IMR-90 (cell line): ENCODE data around the gene TMED10. TPM values are rescaled to one million over a fixed set of nuclear protein-coding genes. Genes with fewer than 3 reads are reported as not detected.

Source experiments
- ATAC-seq: fragments of 200-7000 bp; cut with Tn5 transposase; 2 replicates; pipeline ENCODE4 v1.9.1; 2020; ENCODE audit warnings: low read depth, mild to moderate bottlenecking, moderate library complexity
- BruUV-seq: library from RNA; stranded (reverse); fragments of 400-500 nt; replicated peaks from 2 replicates; lab custom pipeline; 2021; lab: Mats Ljungman, UMichigan
- CTCF ChIA-PET: fragments of 300-600 bp; formaldehyde crosslinking; extraction: SDS; loops from one replicate; lab custom pipeline; 2021; ENCODE audit warnings: antibody characterized with exemption; lab: Yijun Ruan, JAX
- POLR2A ChIA-PET: fragments of 300-600 bp; sonication (Branson Sonifier 250); formaldehyde crosslinking; loops from one replicate; lab custom pipeline; 2022; ENCODE audit warnings: antibody characterized with exemption; ENCODE audit not compliant: unreplicated experiment; lab: Charles Lee
- DNase-seq: peaks from one replicate; pipeline ENCODE4 v3.0.0; 2013
- H2AFZ ChIP-seq: replicated peaks from 2 replicates; pipeline ENCODE3; 2013; ENCODE audit warnings: low read length, mild to moderate bottlenecking; ENCODE audit not compliant: poor library complexity
- H2AK5ac ChIP-seq: 2 replicates; pipeline ENCODE4 v1.6.1; 2013; ENCODE audit warnings: low read depth, low read length, inconsistent platforms
- H2AK9ac ChIP-seq: replicated peaks from 2 replicates; pipeline ENCODE3; 2013; ENCODE audit warnings: mild to moderate bottlenecking, low read depth, low read length, moderate library complexity; ENCODE audit not compliant: poor library complexity
- H2BK120ac ChIP-seq: 2 replicates; pipeline ENCODE4 v1.6.1; 2013; ENCODE audit warnings: low read depth, low read length, inconsistent platforms
- H2BK15ac ChIP-seq: 3 replicates; pipeline ENCODE4 v1.6.1; 2013; ENCODE audit warnings: low read depth, low read length, inconsistent platforms
- H2BK20ac ChIP-seq: 2 replicates; pipeline ENCODE4 v1.6.1; 2013; ENCODE audit warnings: low read depth, mild to moderate bottlenecking, inconsistent platforms, low read length, moderate library complexity
- H2BK5ac ChIP-seq: 2 replicates; pipeline ENCODE4 v1.6.1; 2013; ENCODE audit warnings: mild to moderate bottlenecking, low read depth, low read length, inconsistent platforms; ENCODE audit not compliant: poor library complexity, severe bottlenecking
- H3K14ac ChIP-seq: replicated peaks from 2 replicates; pipeline ENCODE4 v1.6.1; 2013; ENCODE audit warnings: low read depth, low read length, inconsistent platforms
- H3K18ac ChIP-seq: 2 replicates; pipeline ENCODE4 v1.6.1; 2013; ENCODE audit warnings: low read depth, low read length, control low read depth
- H3K23ac ChIP-seq: 2 replicates; pipeline ENCODE4 v1.6.1; 2013; ENCODE audit warnings: low read depth, low read length, inconsistent platforms
- H3K27ac ChIP-seq: 2 replicates; pipeline ENCODE4 v1.5.1; 2013; ENCODE audit warnings: mild to moderate bottlenecking, control low read depth, low read length; ENCODE audit not compliant: insufficient read depth
- H3K27me3 ChIP-seq: 2 replicates; pipeline ENCODE4 v1.6.1; 2013; ENCODE audit warnings: low read length; ENCODE audit not compliant: control insufficient read depth, insufficient read depth
- H3K36me3 ChIP-seq: 2 replicates; pipeline ENCODE4 v1.6.1; 2013; ENCODE audit warnings: low read length, mixed read lengths; ENCODE audit not compliant: control insufficient read depth, insufficient read depth
- H3K4ac ChIP-seq: 2 replicates; pipeline ENCODE4 v1.6.1; 2013; ENCODE audit warnings: low read depth, low read length, inconsistent platforms
- H3K4me1 ChIP-seq: 2 replicates; pipeline ENCODE4 v1.6.1; 2013; ENCODE audit warnings: low read length, mixed read lengths; ENCODE audit not compliant: control insufficient read depth, insufficient read depth
- H3K4me2 ChIP-seq: 2 replicates; pipeline ENCODE4 v1.6.1; 2013; ENCODE audit warnings: low read depth, mild to moderate bottlenecking, control low read depth, low read length, moderate library complexity
- H3K4me3 ChIP-seq: 2 replicates; pipeline ENCODE4 v1.5.1; 2013; ENCODE audit warnings: low read depth, mild to moderate bottlenecking, control low read depth, low read length, moderate library complexity; ENCODE audit not compliant: insufficient read depth
- H3K56ac ChIP-seq: 2 replicates; pipeline ENCODE4 v1.6.1; 2013; ENCODE audit warnings: low read length, inconsistent platforms; ENCODE audit not compliant: insufficient read depth; ENCODE audit errors: extremely low read depth
- H3K79me1 ChIP-seq, 2 experiments: 2 replicates each; pipeline ENCODE4 v1.6.1; 2013; ENCODE audit warnings: low read length in 2 of 2, inconsistent platforms in 1 of 2, low read depth in 1 of 2
- H3K9ac ChIP-seq: 2 replicates; pipeline ENCODE4 v1.6.1; 2013; ENCODE audit warnings: low read depth, low read length, control low read depth
- H3K9me1 ChIP-seq: 2 replicates; pipeline ENCODE4 v1.6.1; 2013; ENCODE audit warnings: low read length, inconsistent platforms; ENCODE audit not compliant: insufficient read depth
- H3K9me3 ChIP-seq: 2 replicates; pipeline ENCODE4 v1.6.1; 2013; ENCODE audit warnings: low read length; ENCODE audit not compliant: control insufficient read depth, insufficient read depth
- H4K20me1 ChIP-seq: 2 replicates; pipeline ENCODE4 v1.6.1; 2013; ENCODE audit warnings: low read length, inconsistent platforms; ENCODE audit not compliant: insufficient read depth
- H4K5ac ChIP-seq: 2 replicates; pipeline ENCODE4 v1.6.1; 2013; ENCODE audit warnings: mild to moderate bottlenecking, low read depth, low read length, control low read depth
- H4K8ac ChIP-seq, 2 experiments: 2 replicates each; pipeline ENCODE4 v1.6.1; 2013; ENCODE audit warnings: low read depth in 2 of 2, low read length in 2 of 2, control low read depth in 1 of 2, inconsistent platforms in 1 of 2
- H4K91ac ChIP-seq: 2 replicates; pipeline ENCODE4 v1.6.1; 2013; ENCODE audit warnings: low read depth, low read length, inconsistent platforms; ENCODE audit not compliant: insufficient read depth
- BHLHE40 ChIP-seq: fragments of 150-350 bp; IDR thresholded peaks from 2 replicates; pipeline ENCODE4 v1.6.1; 2016; ENCODE audit warnings: mild to moderate bottlenecking, low read depth, low read length
- CEBPB ChIP-seq: IDR thresholded peaks from 2 replicates; pipeline ENCODE4 v1.6.1; 2012; ENCODE audit warnings: low read depth, low read length, improper control_type of control experiment
- FOS ChIP-seq: fragments of 150-350 bp; IDR thresholded peaks from 2 replicates; pipeline ENCODE4 v1.6.1; 2016; ENCODE audit warnings: low read depth, low read length
- NFE2L2 ChIP-seq: fragments of 150-350 bp; IDR thresholded peaks from 2 replicates; pipeline ENCODE4 v1.6.1; 2016; ENCODE audit warnings: low read depth, mild to moderate bottlenecking, low read length
- RFX5 ChIP-seq: IDR thresholded peaks from 2 replicates; pipeline ENCODE4 v1.8.0; 2012; ENCODE audit warnings: low read depth, mild to moderate bottlenecking, low read length, moderate library complexity
- WGBS, 2 experiments: methylation state at CpG; one replicate each; pipeline versions ENCODE4 v1.1.5 to v1.1.7; 2013; ENCODE audit warnings: missing lambda C conversion rate in 2 of 2; ENCODE audit not compliant: insufficient read length in 1 of 2; ENCODE audit errors: extremely low coverage in 2 of 2; 5-methylcytosine and 5-hydroxymethylcytosine counted together
- dilution Hi-C: fragments of 300-500 bp; cut with HindIII; formaldehyde crosslinking; loops from one replicate; pipeline ENCODE4 v1.14.3; 2018; ENCODE audit warnings: low sequenced_read_pairs; ENCODE audit not compliant: unreplicated experiment
- in situ Hi-C: fragments of 300-500 bp; cut with MboI; formaldehyde crosslinking; loops from 3 replicates; pipeline ENCODE4 v1.14.3; 2019; ENCODE audit warnings: low sequenced_read_pairs, inconsistent platforms, mixed read lengths
- intact Hi-C: fragments of 100-400 bp; cut with micrococcal nuclease; formaldehyde crosslinking; loops from 2 replicates; pipeline ENCODE4 v1.10.0; 2022
- polyA plus RNA-seq, 3 experiments: library from polyadenylated mRNA; depleted of rRNA; stranded (reverse); fragments of >200 nt; gene quantifications; 2 replicates each; pipeline ENCODE4 v1.2.3, GENCODE V29; 2012; ENCODE audit warnings: low replicate concordance in 1 of 3
- total RNA-seq: library from RNA; depleted of rRNA; stranded (reverse); fragments of >200 nt; gene quantifications from 2 replicates; pipeline ENCODE4 v1.2.3, GENCODE V29; 2012
- TF ChIP-seq, protein P1 (sequence below): fragments of 150-350 bp; IDR thresholded peaks from 2 replicates; pipeline ENCODE4 v1.6.1; 2017; ENCODE audit warnings: mild to moderate bottlenecking, antibody characterized with exemption, low read length, low read depth

Gene TMED10
- total and polyA plus RNA-seq, 2 of the 4 experiments (the other 2 are of a cell fraction), result 254 to 441 TPM

DNA sequence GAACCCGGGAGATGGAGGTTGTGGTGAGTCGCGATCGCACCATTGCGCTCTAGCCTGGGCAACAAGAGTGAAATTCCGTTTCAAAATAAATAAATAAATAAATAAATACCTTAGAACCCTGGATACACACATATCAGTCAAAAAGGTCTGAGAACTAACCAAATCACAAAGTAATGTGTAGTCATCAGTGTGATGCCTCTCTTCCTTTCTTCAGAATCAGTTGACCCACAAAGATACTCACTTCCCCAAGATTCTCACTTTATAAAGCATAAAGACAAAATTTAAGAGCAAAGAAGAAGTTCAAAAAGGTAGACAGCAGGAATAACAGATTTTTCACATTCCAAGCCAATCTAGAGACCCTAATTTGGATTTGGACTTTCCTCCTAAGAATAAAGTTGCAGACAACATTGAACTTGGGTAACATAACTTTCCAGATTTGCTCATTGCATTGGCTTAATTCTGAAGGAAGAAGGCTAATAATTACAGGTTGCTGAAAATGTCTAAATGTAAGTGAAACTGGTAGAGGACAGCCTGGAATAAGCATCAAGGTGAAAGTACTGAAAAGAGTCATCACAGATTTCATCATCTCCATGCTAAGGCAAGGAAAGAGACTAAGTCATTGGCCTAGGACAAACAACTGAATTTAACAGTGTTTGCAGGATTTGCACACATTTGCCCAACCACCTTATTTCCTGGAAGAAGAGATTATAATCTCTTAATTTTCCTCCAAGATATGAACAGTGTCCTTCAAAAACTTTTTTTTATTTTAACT, 17.4 kb downstream of the TMED10 start:
- WGBS, 2 experiments, result no CpG with 5 or more reads among the region's 6 CpGs
- Histone ChIP-seq H3K4me2 (no peak overlapping the region), H3K27me3 (no peaks in the 10 kb centered on the region), H3K9me1 (peaks cover 7% of the 10 kb centered on the region), H4K20me1 (peaks cover 66% of the 10 kb centered on the region), H3K56ac (no peak overlapping the region), H3K79me1 (peaks cover 13 to 83% of the 10 kb centered on the region in 2 experiments), H4K91ac (no peak overlapping the region), H2AK5ac (no peak overlapping the region), H3K4ac (no peak overlapping the region), H2BK5ac (no peak overlapping the region), H3K4me1 (no peaks in the 10 kb centered on the region; the same call in 1 of the 2 replicates), H3K14ac (no peak overlapping the region), H2AFZ (no peak overlapping the region), H2AK9ac (no peak overlapping the region), H2BK120ac (no peak overlapping the region), H3K9ac (no peak overlapping the region), H3K36me3 (no peaks in the 10 kb centered on the region), H3K9me3 (no peaks in the 10 kb centered on the region), H2BK15ac (no peak overlapping the region), H3K23ac (no peak overlapping the region), H4K5ac (no peak overlapping the region), H4K8ac (no peak overlapping the region), H3K27ac (no peak overlapping the region), H3K4me3 (no peak overlapping the region), H3K18ac (no peak overlapping the region), H2BK20ac (no peak overlapping the region)
- TF ChIP-seq RFX5 (no peak), FOS (no peak), NFE2L2 (no peak), BHLHE40 (no peak), CEBPB (peak; percentile 71)
- TF ChIP-seq, protein P1, sequence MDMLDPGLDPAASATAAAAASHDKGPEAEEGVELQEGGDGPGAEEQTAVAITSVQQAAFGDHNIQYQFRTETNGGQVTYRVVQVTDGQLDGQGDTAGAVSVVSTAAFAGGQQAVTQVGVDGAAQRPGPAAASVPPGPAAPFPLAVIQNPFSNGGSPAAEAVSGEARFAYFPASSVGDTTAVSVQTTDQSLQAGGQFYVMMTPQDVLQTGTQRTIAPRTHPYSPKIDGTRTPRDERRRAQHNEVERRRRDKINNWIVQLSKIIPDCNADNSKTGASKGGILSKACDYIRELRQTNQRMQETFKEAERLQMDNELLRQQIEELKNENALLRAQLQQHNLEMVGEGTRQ, result no peak
- ChIA-PET POLR2A (no interaction called here), CTCF (no interaction called here)
- BruUV-seq, result no TSS peak
- DNase-seq (peak; percentile 38), ATAC-seq (peak; percentile 27; the same call in 1 of the 2 replicates)
- dilution Hi-C loops (no loop called here), intact Hi-C loops (no loop called here), in situ Hi-C loops (no loop called here)
